ENCODE measurements around the gene TSC22D2.

- TF ChIP-seq CTCF (IDR thresholded peaks at IDR 0.05; ENCODE audit: insufficient read depth, low read depth, low read length) (no peak), EZH2 (IDR thresholded peaks at IDR 0.05; ENCODE audit: insufficient read depth, low read length) (no peak)
These were observed 1.0 kb downstream of the TSC22D2 start for GRCh38 chr3:150409125-150409511.
